Measurements from ENCODE around the gene NUDT4. TPM values are rescaled to one million over a fixed set of nuclear protein-coding genes. Genes with fewer than 3 reads are reported as not detected.

Gene NUDT4
- total and polyA plus RNA-seq, 9 of the 15 experiments (the other 6 are each of a cell fraction or from before 2014, with no cell fraction given): 38.1 to 164 (median 99.2) TPM

- no peak for DNase-seq (ENCODE audit: extremely low read depth in 1 of 4, low spot score in 3 of 4)
- Histone ChIP-seq H3K79me2 (ENCODE audit: control insufficient read depth, insufficient read depth, low read length) (no peaks in the 10 kb centered on the region), H2AFZ (ENCODE audit: low read depth, low read length) (no peak overlapping the region), H3K9ac (ENCODE audit: insufficient read depth in 1 of 2, low read depth in 2 of 2, low read length in 2 of 2) (no peak overlapping the region), H4K20me1 (replicated peaks; ENCODE audit: control insufficient read depth, insufficient read depth, low read length) (no peaks in the 10 kb centered on the region), H3K4me2 (ENCODE audit: insufficient read depth, low read length) (no peak overlapping the region), H3K9me1 (ENCODE audit: control insufficient read depth, insufficient read depth, low read length) (no peaks in the 10 kb centered on the region), H3K9me3 (replicated peaks; ENCODE audit: control insufficient read depth, insufficient read depth, low read depth, low read length) (no peaks in the 10 kb centered on the region), H3K4me1 (replicated peaks in 1 of 2; ENCODE audit: control insufficient read depth in 2 of 2, insufficient read depth in 2 of 2, low read length in 2 of 2) (peaks cover 9 to 15% of the 10 kb centered on the region in 2 experiments; a peak in 4 of 5 replicates), H3K4me3 (no peak overlapping the region), H3K27me3 (ENCODE audit: control insufficient read depth in 2 of 2, insufficient read depth in 2 of 2, low read length in 2 of 2) (no peaks in the 10 kb centered on the region), H3K36me3 (ENCODE audit: control insufficient read depth, insufficient read depth, low read length) (no peaks in the 10 kb centered on the region), H3K27ac (ENCODE audit: extremely low read depth, low read depth, low read length) (no peak overlapping the region)
- 53% methylated on average over 3 of the region's 4 CpGs for whole genome bisulfite sequencing (ENCODE audit: insufficient coverage, low coverage, missing lambda C conversion rate)
- BruUV-seq (replicated peaks): no TSS peak
- in situ Hi-C loops (cut with MboI) (no loop called here), intact Hi-C loops (cut with micrococcal nuclease) (no loop called here)
- CTCF ChIA-PET (ENCODE audit: low intra/inter-chr PET ratio): no interaction called here
- POLR2A ChIA-PET: no interaction called here
- no peak for ATAC-seq
- no peak for FAIRE-seq
- no peak for TF ChIP-seq RAD21 (CRISPR knock-in tag; conservative IDR thresholded peaks at IDR 0.05 in 1 of 2, IDR thresholded peaks at IDR 0.05 in 1 of 2)
- no peak for TF ChIP-seq ZNF121 (CRISPR knock-in tag; conservative IDR thresholded peaks at IDR 0.05)
- TF ChIP-seq ARID3B (CRISPR knock-in tag; IDR thresholded peaks at IDR 0.05; ENCODE audit: borderline replicate concordance): no peak
- no peak for TF ChIP-seq SAFB (IDR thresholded peaks at IDR 0.05; ENCODE audit: borderline replicate concordance, low read depth, low read length)
- TF ChIP-seq ZNF655 (CRISPR knock-in tag; IDR thresholded peaks at IDR 0.05): no peak
- TF ChIP-seq MXI1 (IDR thresholded peaks at IDR 0.05; ENCODE audit: low read depth, low read length): no peak
Measured at GRCh38 chr12:93339695-93340094, 38.0 kb upstream of the NUDT4 start.
